Measurements from ENCODE around the gene CDH4.
A peak's percentile ranks its signal among the peaks of the same experiment; 100 is the strongest.

CDH4 gene

GRCh38 chr20:61623451-61623850 lies 371.4 kb downstream of the CDH4 start:
- Histone ChIP-seq H3K36me3 (replicated peaks) (no peaks in the 10 kb centered on the region), H3K4me3 (no peak overlapping the region), H3K4me1 (no peaks in the 10 kb centered on the region), H3K27me3 (ENCODE audit: low read depth) (0 out of 2 replicates have a peak, but pooled peaks cover 6% of the 10 kb centered on the region), H3K9me3 (no peaks in the 10 kb centered on the region)
- in situ Hi-C loops (cut with MboI; ENCODE audit: low sequenced_read_pairs): no loop called here
- no peak for DNase-seq (ENCODE audit: low spot score in 2 of 2)

- H3K4me1 ChIP-seq: no peaks in the 10 kb centered on the region
- H3K4me3 ChIP-seq: no peak overlapping the region
- H3K9me3 ChIP-seq: no peaks in the 10 kb centered on the region
- in situ Hi-C loops (cut with MboI; ENCODE audit: low sequenced_read_pairs): no loop called here
- H3K36me3 ChIP-seq (replicated peaks): no peaks in the 10 kb centered on the region
- DNase-seq (ENCODE audit: low spot score in 2 of 2): no peak
- H3K27me3 ChIP-seq (ENCODE audit: low read depth): 0 out of 2 replicates have a peak, but pooled peaks cover 6% of the 10 kb centered on the region
These were observed 373.2 kb downstream of the CDH4 start for GRCh38 chr20:61625246-61625645.

DNA sequence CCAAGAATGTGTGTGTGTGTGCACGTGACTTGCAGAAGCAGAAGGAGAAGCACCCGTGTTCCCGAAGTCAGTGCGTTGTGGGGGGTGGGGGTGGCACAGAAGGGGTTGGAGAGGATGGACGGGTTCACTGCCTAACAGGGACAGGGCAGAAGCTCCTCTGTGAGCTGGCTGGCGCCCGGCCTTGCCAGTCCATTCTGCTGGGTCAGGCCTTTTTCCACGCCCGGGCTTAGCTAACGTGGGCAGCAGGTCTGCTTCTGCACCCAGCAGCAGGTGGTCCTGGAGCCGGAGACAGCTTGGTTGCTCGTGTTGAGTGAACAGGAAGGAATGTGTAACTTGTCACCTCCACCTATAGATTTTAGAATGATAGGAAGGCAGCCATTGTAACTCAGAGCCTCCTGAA lies 374.4 kb downstream of the CDH4 start:
- Histone ChIP-seq H3K27me3 (ENCODE audit: low read depth) (0 out of 2 replicates have a peak, but pooled peaks cover 6% of the 10 kb centered on the region), H3K4me1 (no peaks in the 10 kb centered on the region), H3K4me3 (no peak overlapping the region), H3K9me3 (no peaks in the 10 kb centered on the region), H3K36me3 (replicated peaks) (no peaks in the 10 kb centered on the region)
- in situ Hi-C loops (cut with MboI; ENCODE audit: low sequenced_read_pairs): no loop called here
- no peak for DNase-seq (ENCODE audit: low spot score in 2 of 2)

- Histone ChIP-seq H3K27me3 (ENCODE audit: low read depth) (0 out of 2 replicates have a peak, but pooled peaks cover 6% of the 10 kb centered on the region), H3K4me1 (no peaks in the 10 kb centered on the region), H3K4me3 (no peak overlapping the region), H3K9me3 (no peaks in the 10 kb centered on the region), H3K36me3 (replicated peaks) (no peaks in the 10 kb centered on the region)
- in situ Hi-C loops (cut with MboI; ENCODE audit: low sequenced_read_pairs): no loop called here
- DNase-seq (ENCODE audit: low spot score in 2 of 2): no peak
These were observed 375.8 kb downstream of the CDH4 start for GRCh38 chr20:61627791-61628415.

- Histone ChIP-seq H3K9me3 (no peaks in the 10 kb centered on the region), H3K27me3 (ENCODE audit: low read depth) (0 out of 2 replicates have a peak, but pooled peaks cover 6% of the 10 kb centered on the region), H3K4me1 (no peaks in the 10 kb centered on the region), H3K36me3 (replicated peaks) (no peaks in the 10 kb centered on the region), H3K4me3 (no peak overlapping the region)
- no peak for DNase-seq (ENCODE audit: low spot score in 2 of 2)
- in situ Hi-C loops (cut with MboI; ENCODE audit: low sequenced_read_pairs): no loop called here
These were observed 376.4 kb downstream of the CDH4 start for GRCh38 chr20:61628480-61628879.

- Histone ChIP-seq H3K4me1 (no peaks in the 10 kb centered on the region), H3K9me3 (no peaks in the 10 kb centered on the region), H3K27me3 (ENCODE audit: low read depth) (0 out of 2 replicates have a peak, but pooled peaks cover 5% of the 10 kb centered on the region), H3K4me3 (no peak overlapping the region), H3K36me3 (replicated peaks) (no peaks in the 10 kb centered on the region)
- no peak for DNase-seq (ENCODE audit: low spot score in 2 of 2)
- in situ Hi-C loops (cut with MboI; ENCODE audit: low sequenced_read_pairs): no loop called here
These were observed 377.0 kb downstream of the CDH4 start for GRCh38 chr20:61628901-61629601.

GRCh38 chr20:61629602-61630390 lies 377.7 kb downstream of the CDH4 start:
- no peaks in the 10 kb centered on the region for H3K4me1 ChIP-seq
- H3K9me3 ChIP-seq: no peaks in the 10 kb centered on the region
- no peak overlapping the region for H3K4me3 ChIP-seq
- no peaks in the 10 kb centered on the region for H3K36me3 ChIP-seq (replicated peaks)
- 0 out of 2 replicates have a peak, but pooled peaks cover 3% of the 10 kb centered on the region for H3K27me3 ChIP-seq (ENCODE audit: low read depth)
- no peak for DNase-seq (ENCODE audit: low spot score in 2 of 2)
- in situ Hi-C loops (cut with MboI; ENCODE audit: low sequenced_read_pairs): no loop called here

DNA sequence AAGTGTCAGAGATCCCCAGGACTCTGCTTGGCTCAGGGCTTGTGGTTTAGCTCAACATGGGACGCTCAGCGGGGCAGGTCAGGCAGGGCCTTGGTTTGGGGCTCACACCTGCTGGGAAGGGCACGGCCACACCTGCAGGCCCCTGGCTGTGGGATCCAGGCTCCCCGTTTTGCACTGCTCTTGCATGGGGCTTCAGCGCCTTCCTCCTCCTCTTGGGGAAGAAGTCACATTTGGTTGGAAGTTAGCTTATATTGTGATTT lies 378.3 kb downstream of the CDH4 start:
- H3K9me3 ChIP-seq: no peaks in the 10 kb centered on the region
- H3K27me3 ChIP-seq (ENCODE audit: low read depth): 0 out of 2 replicates have a peak, but pooled peaks cover 3% of the 10 kb centered on the region
- no peaks in the 10 kb centered on the region for H3K36me3 ChIP-seq (replicated peaks)
- no peak overlapping the region for H3K4me3 ChIP-seq
- in situ Hi-C loops (cut with MboI; ENCODE audit: low sequenced_read_pairs): no loop called here
- H3K4me1 ChIP-seq: no peaks in the 10 kb centered on the region
- DNase-seq (ENCODE audit: low spot score in 2 of 2): no peak

DNA sequence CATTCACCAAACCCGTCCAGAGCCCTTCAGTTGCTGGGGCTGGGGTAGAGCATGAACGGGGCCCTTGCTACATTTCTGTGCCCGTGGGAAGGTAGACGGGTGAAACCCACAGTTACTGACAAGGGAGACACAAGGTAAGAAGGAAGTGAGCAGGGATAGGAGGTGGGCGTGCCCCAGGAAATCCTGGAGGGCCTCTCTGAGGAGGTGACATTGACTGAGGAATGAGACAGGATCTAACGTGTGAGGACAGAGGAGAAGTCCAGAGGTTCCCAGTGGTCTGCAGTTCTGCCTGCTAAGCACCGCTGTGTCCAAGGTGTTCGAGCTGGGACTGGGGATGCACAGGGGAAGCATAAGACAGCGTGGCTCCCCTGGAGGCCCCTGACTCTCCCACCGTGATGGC lies 378.8 kb downstream of the CDH4 start:
- in situ Hi-C loops (cut with MboI; ENCODE audit: low sequenced_read_pairs): no loop called here

GRCh38 chr20:61631751-61632150 lies 379.7 kb downstream of the CDH4 start:
- in situ Hi-C loops (cut with MboI; ENCODE audit: low sequenced_read_pairs): no loop called here
- no peaks in the 10 kb centered on the region for H3K4me1 ChIP-seq
- H3K4me3 ChIP-seq: no peak overlapping the region
- no peaks in the 10 kb centered on the region for H3K9me3 ChIP-seq
- no peak for DNase-seq (ENCODE audit: low spot score in 2 of 2)
- no peaks in the 10 kb centered on the region for H3K27me3 ChIP-seq (ENCODE audit: low read depth)
- H3K36me3 ChIP-seq (replicated peaks): no peaks in the 10 kb centered on the region

More for the DNA sequence above, 378.8 kb downstream of the CDH4 start:
- Histone ChIP-seq H3K27me3 (ENCODE audit: low read depth) (0 out of 2 replicates have a peak, but pooled peaks cover under 1% of the 10 kb centered on the region), H3K36me3 (replicated peaks) (no peaks in the 10 kb centered on the region), H3K4me1 (no peaks in the 10 kb centered on the region), H3K4me3 (no peak overlapping the region), H3K9me3 (no peaks in the 10 kb centered on the region)
- DNase-seq (ENCODE audit: low spot score in 2 of 2): no peak

- in situ Hi-C loops (cut with MboI; ENCODE audit: low sequenced_read_pairs): no loop called here
- DNase-seq (ENCODE audit: low spot score in 2 of 2): no peak
- no peaks in the 10 kb centered on the region for H3K27me3 ChIP-seq (ENCODE audit: low read depth)
These were observed 380.9 kb downstream of the CDH4 start for GRCh38 chr20:61633004-61633403.

GRCh38 chr20:61634376-61635145 lies 382.5 kb downstream of the CDH4 start:
- Histone ChIP-seq H3K27me3 (ENCODE audit: low read depth) (no peaks in the 10 kb centered on the region), H3K4me3 (no peak overlapping the region)
- in situ Hi-C loops (cut with MboI; ENCODE audit: low sequenced_read_pairs): no loop called here

More at GRCh38 chr20:61633004-61633403, 380.9 kb downstream of the CDH4 start:
- H3K9me3 ChIP-seq: no peaks in the 10 kb centered on the region
- H3K36me3 ChIP-seq (replicated peaks): no peaks in the 10 kb centered on the region
- no peak overlapping the region for H3K4me3 ChIP-seq
- no peaks in the 10 kb centered on the region for H3K4me1 ChIP-seq

GRCh38 chr20:61635721-61636455 lies 383.8 kb downstream of the CDH4 start:
- H3K27me3 ChIP-seq (ENCODE audit: low read depth): no peaks in the 10 kb centered on the region

More at GRCh38 chr20:61634376-61635145, 382.5 kb downstream of the CDH4 start:
- Histone ChIP-seq H3K9me3 (no peaks in the 10 kb centered on the region), H3K4me1 (no peaks in the 10 kb centered on the region), H3K36me3 (replicated peaks) (no peaks in the 10 kb centered on the region)
- DNase-seq (ENCODE audit: low spot score in 2 of 2): peak in 1 of 2 experiments; percentile 3

More at GRCh38 chr20:61635721-61636455, 383.8 kb downstream of the CDH4 start:
- H3K36me3 ChIP-seq (replicated peaks): no peaks in the 10 kb centered on the region
- H3K9me3 ChIP-seq: no peaks in the 10 kb centered on the region
- no peaks in the 10 kb centered on the region for H3K4me1 ChIP-seq
- no peak for DNase-seq (ENCODE audit: low spot score in 2 of 2)
- no peak overlapping the region for H3K4me3 ChIP-seq
- in situ Hi-C loops (cut with MboI; ENCODE audit: low sequenced_read_pairs): no loop called here

Measured in HAP-1 (cell line).